ENCODE data around the gene SAT2.

SAT2 gene

DNA sequence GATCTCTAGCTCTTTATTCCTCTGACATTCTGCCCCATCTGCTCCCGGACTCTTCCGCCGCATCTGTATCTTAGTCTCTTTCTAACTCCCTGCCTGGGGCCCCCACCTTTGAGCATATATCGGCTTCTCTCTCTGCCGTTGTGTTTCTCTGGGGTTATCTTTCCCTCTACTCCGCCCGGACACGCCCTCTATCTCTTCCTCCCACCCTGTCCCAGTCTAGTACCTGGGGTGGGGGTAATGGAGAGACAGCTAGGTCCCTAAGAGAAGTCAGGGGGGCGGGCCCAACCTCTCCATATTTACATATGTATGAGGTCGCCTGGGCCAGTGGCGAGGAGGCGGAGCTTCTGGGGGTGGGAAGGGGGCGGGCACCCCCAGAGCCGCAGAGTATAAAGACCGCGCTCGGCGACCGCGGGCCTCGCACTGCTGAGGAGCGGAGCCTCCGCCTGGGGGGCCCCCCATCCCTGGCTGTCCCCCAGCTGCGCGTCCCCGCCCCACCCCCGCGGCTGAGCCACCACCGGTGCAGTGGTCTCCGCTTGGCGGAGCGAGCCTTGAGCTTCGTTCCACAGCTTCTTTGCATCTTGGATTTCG is 23.0 kb upstream of the SAT2 start, which contains the start of gene ATP1B2:
Gene ATP1B2 (plus strand): TSS at position 418 of the 588 bp plus-strand sequence. CDS start 593 bp downstream, outside the sequence.
- TF ChIP-seq TAF1 (IDR thresholded peaks at IDR 0.05; ENCODE audit: borderline replicate concordance, insufficient read depth, low read length) (no peak), POLR2AphosphoS5 (IDR thresholded peaks at IDR 0.05; ENCODE audit: low read depth, low read length) (no peak), FOXP2 (optimal IDR thresholded peaks at IDR 0.05; ENCODE audit: borderline replicate concordance, extremely low read depth, extremely low read length, insufficient read depth) (no peak), SIN3A (IDR thresholded peaks at IDR 0.05; ENCODE audit: borderline replicate concordance, insufficient read depth, low read length) (no peak)
- TF ChIP-seq, protein P1, sequence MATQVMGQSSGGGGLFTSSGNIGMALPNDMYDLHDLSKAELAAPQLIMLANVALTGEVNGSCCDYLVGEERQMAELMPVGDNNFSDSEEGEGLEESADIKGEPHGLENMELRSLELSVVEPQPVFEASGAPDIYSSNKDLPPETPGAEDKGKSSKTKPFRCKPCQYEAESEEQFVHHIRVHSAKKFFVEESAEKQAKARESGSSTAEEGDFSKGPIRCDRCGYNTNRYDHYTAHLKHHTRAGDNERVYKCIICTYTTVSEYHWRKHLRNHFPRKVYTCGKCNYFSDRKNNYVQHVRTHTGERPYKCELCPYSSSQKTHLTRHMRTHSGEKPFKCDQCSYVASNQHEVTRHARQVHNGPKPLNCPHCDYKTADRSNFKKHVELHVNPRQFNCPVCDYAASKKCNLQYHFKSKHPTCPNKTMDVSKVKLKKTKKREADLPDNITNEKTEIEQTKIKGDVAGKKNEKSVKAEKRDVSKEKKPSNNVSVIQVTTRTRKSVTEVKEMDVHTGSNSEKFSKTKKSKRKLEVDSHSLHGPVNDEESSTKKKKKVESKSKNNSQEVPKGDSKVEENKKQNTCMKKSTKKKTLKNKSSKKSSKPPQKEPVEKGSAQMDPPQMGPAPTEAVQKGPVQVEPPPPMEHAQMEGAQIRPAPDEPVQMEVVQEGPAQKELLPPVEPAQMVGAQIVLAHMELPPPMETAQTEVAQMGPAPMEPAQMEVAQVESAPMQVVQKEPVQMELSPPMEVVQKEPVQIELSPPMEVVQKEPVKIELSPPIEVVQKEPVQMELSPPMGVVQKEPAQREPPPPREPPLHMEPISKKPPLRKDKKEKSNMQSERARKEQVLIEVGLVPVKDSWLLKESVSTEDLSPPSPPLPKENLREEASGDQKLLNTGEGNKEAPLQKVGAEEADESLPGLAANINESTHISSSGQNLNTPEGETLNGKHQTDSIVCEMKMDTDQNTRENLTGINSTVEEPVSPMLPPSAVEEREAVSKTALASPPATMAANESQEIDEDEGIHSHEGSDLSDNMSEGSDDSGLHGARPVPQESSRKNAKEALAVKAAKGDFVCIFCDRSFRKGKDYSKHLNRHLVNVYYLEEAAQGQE (IDR thresholded peaks at IDR 0.05; ENCODE audit: insufficient read depth in 1 of 2, low read depth in 2 of 2, low read length in 2 of 2): no peak

DNA sequence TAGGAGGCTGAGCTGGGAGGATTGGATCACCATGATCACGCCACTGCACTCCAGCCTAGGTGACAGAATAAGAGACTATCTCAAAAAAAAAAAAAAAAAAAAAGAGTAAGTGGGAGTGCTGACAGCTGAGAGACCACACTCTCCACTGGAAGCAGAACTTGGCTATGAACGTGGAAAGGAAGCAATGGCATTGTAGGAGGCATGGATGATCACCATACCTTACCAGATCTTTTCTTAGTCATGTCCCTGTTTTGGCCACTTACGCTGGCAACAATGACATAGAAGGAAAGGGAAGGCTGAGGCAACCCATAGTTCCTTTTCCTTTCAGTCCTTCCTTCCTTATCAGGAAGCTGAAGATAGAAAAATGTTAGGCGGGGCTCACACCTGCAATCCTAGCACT is 19.4 kb upstream of the SAT2 start:
- TF ChIP-seq SIN3A (IDR thresholded peaks at IDR 0.05; ENCODE audit: borderline replicate concordance, insufficient read depth, low read length) (no peak), FOXP2 (optimal IDR thresholded peaks at IDR 0.05; ENCODE audit: borderline replicate concordance, extremely low read depth, extremely low read length, insufficient read depth) (no peak), POLR2AphosphoS5 (IDR thresholded peaks at IDR 0.05; ENCODE audit: low read depth, low read length) (no peak), TAF1 (IDR thresholded peaks at IDR 0.05; ENCODE audit: borderline replicate concordance, insufficient read depth, low read length) (no peak)
- TF ChIP-seq, protein P1 (IDR thresholded peaks at IDR 0.05; ENCODE audit: insufficient read depth in 1 of 2, low read depth in 2 of 2, low read length in 2 of 2): no peak

DNA sequence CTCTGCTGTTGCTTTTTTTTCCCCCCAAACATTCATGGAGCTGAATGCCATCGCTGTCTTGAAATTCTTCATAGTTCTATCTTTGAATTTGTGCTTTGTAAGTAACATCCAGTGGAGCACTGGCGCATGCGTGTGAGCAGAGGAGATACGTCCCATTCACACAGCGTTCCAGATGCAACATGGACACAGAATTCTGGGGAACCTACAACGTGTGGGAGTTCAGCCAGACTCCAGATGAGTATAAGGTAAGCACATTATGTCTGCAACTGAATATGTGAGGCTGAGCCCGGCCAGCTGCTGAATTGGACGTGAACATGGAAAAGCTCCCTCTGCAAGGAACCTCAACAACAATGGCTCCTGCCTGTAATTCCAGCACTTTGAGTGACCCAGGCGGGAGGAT is 18.8 kb upstream of the SAT2 start:
- no peak for TF ChIP-seq TAF1 (IDR thresholded peaks at IDR 0.05; ENCODE audit: borderline replicate concordance, insufficient read depth, low read length)
- TF ChIP-seq, protein P1 (IDR thresholded peaks at IDR 0.05; ENCODE audit: insufficient read depth in 1 of 2, low read depth in 2 of 2, low read length in 2 of 2): no peak
- no peak for TF ChIP-seq SIN3A (IDR thresholded peaks at IDR 0.05; ENCODE audit: borderline replicate concordance, insufficient read depth, low read length)
- TF ChIP-seq FOXP2 (optimal IDR thresholded peaks at IDR 0.05; ENCODE audit: borderline replicate concordance, extremely low read depth, extremely low read length, insufficient read depth): no peak
- TF ChIP-seq POLR2AphosphoS5 (IDR thresholded peaks at IDR 0.05; ENCODE audit: low read depth, low read length): no peak

DNA sequence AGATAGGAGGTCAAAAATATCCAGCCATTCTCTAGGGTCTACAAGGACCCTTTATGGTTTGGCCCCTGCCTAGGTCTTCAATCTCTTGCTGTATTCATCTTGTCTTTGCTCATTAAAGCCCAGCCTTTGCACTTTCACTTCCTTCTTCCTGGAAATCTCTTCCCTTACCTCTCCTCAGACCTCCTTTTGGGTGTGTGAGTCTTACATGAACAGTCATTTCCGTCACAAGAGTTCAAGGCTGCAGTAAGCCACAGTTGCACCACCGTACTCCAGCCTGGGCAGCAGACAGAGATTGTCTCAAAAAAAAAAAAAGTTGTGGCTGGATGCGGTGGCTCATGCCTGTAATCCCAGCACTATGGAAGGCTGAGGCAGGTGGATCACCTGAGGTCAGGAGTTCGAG is 17.2 kb upstream of the SAT2 start:
- TF ChIP-seq TAF1 (IDR thresholded peaks at IDR 0.05; ENCODE audit: borderline replicate concordance, insufficient read depth, low read length) (no peak), POLR2AphosphoS5 (IDR thresholded peaks at IDR 0.05; ENCODE audit: low read depth, low read length) (no peak), SIN3A (IDR thresholded peaks at IDR 0.05; ENCODE audit: borderline replicate concordance, insufficient read depth, low read length) (no peak), FOXP2 (optimal IDR thresholded peaks at IDR 0.05; ENCODE audit: borderline replicate concordance, extremely low read depth, extremely low read length, insufficient read depth) (no peak)
- TF ChIP-seq, protein P1 (IDR thresholded peaks at IDR 0.05; ENCODE audit: insufficient read depth in 1 of 2, low read depth in 2 of 2, low read length in 2 of 2): no peak
